GM18870 (cell line): ENCODE data around the gene ZCCHC24.

Experiments used
- ATAC-seq: cut with Tn5 transposase; IDR thresholded peaks from one replicate; pipeline ENCODE4 v1.9.1; 2021; ENCODE audit warnings: moderate library complexity; ENCODE audit not compliant: unreplicated experiment

ZCCHC24 gene

GRCh38 chr10:79414714-79415113 is 30.7 kb downstream of the ZCCHC24 start:
- no peak for ATAC-seq

- no peak for ATAC-seq
Measured at GRCh38 chr10:79413196-79413595, 32.2 kb downstream of the ZCCHC24 start.

- no peak for ATAC-seq
Measured at GRCh38 chr10:79412516-79412915, 32.9 kb downstream of the ZCCHC24 start.

- no peak for ATAC-seq
Measured at GRCh38 chr10:79411546-79412495, 33.6 kb downstream of the ZCCHC24 start.

GRCh38 chr10:79410315-79411094 is 34.9 kb downstream of the ZCCHC24 start:
- no peak for ATAC-seq

GRCh38 chr10:79409726-79410085 is 35.7 kb downstream of the ZCCHC24 start:
- no peak for ATAC-seq

- ATAC-seq = no peak
Measured at GRCh38 chr10:79409038-79409725, 36.2 kb downstream of the ZCCHC24 start.

- ATAC-seq = no peak
Measured at GRCh38 chr10:79407811-79408795, 37.3 kb downstream of the ZCCHC24 start.

GRCh38 chr10:79407423-79407796 is 38.0 kb downstream of the ZCCHC24 start:
- ATAC-seq = no peak

GRCh38 chr10:79406683-79407422 is 38.6 kb downstream of the ZCCHC24 start:
- ATAC-seq = no peak

- no peak for ATAC-seq
Measured at GRCh38 chr10:79405995-79406515, 39.4 kb downstream of the ZCCHC24 start.

GRCh38 chr10:79405221-79405994 is 40.0 kb downstream of the ZCCHC24 start:
- ATAC-seq = no peak

- no peak for ATAC-seq
Measured at GRCh38 chr10:79404690-79405131, 40.7 kb downstream of the ZCCHC24 start.

GRCh38 chr10:79404231-79404609 is 41.2 kb downstream of the ZCCHC24 start:
- ATAC-seq = no peak

GRCh38 chr10:79403441-79404230 is 41.8 kb downstream of the ZCCHC24 start:
- ATAC-seq = no peak

GRCh38 chr10:79402951-79403350 is 42.5 kb downstream of the ZCCHC24 start:
- no peak for ATAC-seq

- ATAC-seq = no peak
Measured at GRCh38 chr10:79402625-79402946, 42.8 kb downstream of the ZCCHC24 start.
